IPS DF 19.7 (cell line): ENCODE data around the gene CCDC91.
"Not testable (repeated sequence)": the region's sequence is repeated elsewhere in the genome, so short reads cannot be mapped to it uniquely, and the experiment has no call there.

Experiments
- DNase-seq: peaks from one replicate; pipeline ENCODE4 v3.0.0-alpha.2; 2013; ENCODE audit warnings: low read depth, low spot score

Gene CCDC91

GRCh38 chr12:28367326-28367725, 177.1 kb downstream of the CCDC91 start:
- no peak for DNase-seq

- DNase-seq, result no peak
These were observed 177.7 kb downstream of the CCDC91 start for GRCh38 chr12:28367993-28368392.

DNA sequence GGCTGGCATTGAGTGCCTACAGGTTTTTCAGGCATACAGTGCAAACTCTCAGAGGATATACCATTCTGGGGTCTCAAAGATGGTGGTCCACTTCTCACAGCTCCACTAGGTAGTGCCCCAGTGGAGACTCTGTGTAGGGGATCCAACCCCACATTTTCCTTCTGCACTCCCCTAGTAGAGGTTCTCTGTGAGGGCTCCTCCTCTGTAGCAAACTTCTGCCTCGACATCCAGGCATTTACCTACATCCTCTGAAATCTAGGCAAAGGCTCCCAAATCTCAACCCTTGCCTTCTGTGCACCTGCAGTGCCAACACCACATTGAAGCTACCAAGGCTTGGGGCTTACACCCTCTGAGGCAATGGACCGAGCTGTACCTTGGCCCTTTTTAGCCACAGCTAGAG, 179.2 kb downstream of the CCDC91 start:
- no peak for DNase-seq

DNA sequence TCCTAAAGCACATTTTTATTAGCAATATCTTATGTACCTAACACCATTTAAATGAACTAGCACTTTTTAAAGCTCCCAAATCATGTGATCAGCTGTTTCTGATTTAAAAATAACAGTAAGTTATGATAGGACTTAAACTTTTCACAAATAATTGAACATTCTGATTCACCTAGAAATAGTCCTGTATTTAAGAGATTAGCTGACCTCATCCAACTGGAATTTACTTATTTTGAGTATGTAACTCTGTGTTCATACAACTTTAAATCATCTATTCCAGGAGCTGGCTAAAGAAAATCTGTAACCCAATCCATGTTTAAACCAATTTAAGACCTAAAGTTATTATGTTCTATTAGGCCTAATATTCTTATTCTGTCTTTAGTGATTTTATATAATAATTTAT, 184.3 kb downstream of the CCDC91 start:
- DNase-seq, result no peak

- DNase-seq, result no peak
These were observed 188.5 kb downstream of the CCDC91 start for GRCh38 chr12:28378736-28379135.

GRCh38 chr12:28379779-28380178, 189.5 kb downstream of the CCDC91 start:
- not testable (repeated sequence) for DNase-seq

DNA sequence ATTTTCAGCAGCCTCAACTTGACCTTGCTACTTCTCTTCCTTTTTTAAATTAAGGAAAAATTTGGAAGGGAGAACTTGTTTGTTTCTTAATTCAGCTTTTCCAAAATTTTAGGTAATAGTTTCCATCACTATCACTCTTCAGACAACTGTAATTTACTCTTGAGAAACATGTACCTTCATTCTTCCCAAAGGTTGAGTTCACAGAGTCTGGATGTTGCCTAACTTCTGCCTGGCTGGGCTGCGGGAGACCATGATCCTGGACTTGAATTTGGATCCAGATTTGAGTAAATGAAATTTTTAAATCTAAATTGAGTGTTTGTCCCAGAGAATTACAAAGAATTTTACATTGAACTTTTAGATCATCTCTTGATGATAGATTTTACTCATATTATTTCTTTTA, 193.1 kb downstream of the CCDC91 start:
- no peak for DNase-seq

GRCh38 chr12:28388879-28389278, 198.6 kb downstream of the CCDC91 start:
- no peak for DNase-seq

- no peak for DNase-seq
These were observed 199.9 kb downstream of the CCDC91 start for GRCh38 chr12:28390206-28390605.

GRCh38 chr12:28390761-28391385, 200.6 kb downstream of the CCDC91 start:
- no peak for DNase-seq

GRCh38 chr12:28409892-28410291, 219.6 kb downstream of the CCDC91 start:
- no peak for DNase-seq

DNA sequence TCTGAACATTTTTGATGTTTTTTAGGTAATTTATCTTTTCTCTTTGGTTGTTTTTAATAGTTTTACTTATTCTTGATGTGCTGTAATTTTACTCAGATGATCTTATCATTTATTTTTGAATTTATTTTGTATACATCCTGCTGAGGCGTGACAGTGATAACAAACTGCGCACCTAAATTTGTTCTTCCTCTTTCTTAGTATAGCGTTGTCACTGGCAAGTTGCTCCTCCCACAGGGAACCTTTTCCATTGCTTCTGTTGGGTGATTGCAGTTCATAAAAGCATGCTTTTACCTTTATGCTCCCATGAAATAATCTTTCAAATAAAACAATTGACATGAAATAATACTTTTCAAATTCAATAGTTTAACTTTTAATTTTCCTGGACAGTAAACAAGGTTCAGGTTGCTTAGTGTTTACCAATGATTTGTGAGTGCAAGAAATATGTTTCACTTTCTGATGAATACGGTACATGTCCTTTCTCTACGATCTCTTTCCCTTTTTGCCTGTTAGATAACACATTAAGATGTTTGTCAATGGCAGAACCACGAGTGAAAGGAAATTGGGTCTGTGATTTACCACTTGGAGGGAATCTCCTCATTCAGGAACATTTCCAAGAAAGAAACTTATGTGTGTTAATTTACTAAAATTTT, 223.3 kb downstream of the CCDC91 start:
- no peak for DNase-seq

DNA sequence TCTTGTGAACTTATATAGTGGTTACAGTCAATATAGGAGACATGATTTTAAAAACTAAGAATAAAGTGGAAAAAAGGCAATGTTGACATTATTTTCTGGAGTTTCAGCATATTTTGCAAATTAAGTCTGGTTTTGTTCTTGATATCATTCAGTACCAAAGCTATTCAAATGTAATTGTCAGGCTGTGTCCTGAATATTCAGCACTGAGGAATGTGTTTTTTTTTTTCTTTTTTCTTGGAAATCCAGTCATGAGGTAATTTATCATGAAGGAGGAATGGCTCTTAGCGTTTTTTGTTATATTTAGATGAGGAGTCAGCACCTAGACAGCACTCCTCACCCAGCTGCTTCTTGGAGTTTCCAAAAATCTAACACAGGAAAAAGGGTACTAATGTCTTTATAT, 225.5 kb downstream of the CCDC91 start:
- no peak for DNase-seq

DNA sequence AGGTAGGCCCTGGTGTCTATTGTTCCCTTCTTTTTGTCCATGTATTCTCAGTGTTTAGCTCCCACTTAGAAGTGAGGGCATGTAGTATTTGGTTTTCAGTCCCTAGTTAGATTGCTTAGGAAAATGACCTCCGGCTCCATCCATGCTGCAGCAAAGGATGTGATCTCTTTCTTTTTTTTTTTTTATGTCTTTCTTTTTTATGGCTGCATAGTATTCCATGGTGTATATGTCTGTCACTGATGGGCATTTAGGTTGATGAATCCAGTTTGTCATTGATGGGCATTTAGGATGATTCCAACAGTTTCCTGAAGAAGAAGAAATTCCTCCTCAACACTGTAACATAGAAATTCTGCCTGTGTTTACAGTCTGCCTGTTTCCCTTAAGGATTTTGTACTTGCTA, 231.1 kb downstream of the CCDC91 start:
- DNase-seq, result no peak

DNA sequence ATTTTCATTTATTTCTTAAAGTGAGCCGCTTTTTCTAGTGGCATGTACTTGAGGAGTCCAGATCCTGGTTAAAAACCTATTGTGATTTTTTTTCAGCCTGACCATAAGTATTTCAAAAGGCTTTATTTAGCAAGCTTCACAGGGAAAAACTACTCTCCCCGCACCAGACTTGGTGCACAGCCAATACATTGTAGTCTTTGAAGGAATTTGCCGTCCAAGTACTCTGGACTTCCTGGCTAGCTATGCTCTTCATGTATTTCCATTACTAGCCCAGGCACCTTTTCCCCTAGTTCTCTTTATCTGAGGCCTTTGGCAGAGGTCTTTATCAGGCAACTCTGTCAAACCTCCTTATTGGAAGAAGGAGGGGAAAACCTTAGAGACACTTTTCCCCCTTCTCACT, 234.7 kb downstream of the CCDC91 start:
- DNase-seq, result no peak

- DNase-seq, result no peak
These were observed 235.3 kb downstream of the CCDC91 start for GRCh38 chr12:28425526-28425925.

DNA sequence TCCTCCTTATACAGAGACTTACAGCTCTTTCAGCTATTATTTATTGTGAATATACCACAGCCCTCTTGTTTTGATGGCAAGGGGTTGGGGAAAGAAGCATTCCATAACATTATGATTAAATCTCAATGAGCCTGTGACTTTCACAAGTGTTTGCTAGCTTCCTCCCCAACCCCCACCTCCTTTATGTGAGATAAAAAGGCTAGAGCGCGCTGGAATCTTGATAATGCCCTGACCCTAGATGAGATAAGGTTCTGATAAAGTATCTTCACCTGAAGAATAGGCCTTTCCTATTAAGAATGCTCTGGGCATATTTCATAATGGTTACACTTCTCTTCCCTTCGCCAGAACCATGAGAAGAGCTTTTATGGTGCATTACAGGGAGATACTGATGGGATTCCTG, 236.8 kb downstream of the CCDC91 start:
- DNase-seq, result no peak

DNA sequence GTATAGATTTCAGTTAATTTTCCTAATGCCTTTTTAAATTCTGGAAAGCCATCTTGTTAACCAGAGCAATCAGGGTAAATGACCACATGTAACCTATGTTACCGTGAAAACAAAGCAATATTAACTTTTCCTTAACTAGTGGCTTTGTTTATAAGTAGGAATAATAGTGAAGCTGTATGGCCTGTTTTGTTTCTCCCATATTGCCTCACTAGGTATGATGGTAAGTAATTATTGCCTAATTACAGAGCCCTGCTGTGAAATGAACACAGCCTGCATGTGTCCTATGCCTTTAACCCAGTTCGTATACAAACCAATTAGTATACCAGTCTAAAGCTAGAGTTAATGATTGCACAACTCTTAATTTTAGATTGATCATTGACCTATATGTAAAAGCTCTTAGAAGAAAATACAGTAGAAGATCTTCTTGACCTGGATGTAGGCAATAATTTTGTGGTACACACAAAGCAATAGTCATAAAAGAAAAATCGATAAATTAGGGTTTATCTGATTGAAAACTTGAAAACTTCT, 249.9 kb downstream of the CCDC91 start:
- DNase-seq, result no peak

- DNase-seq, result no peak
These were observed 251.8 kb downstream of the CCDC91 start for GRCh38 chr12:28442101-28442500.

- no peak for DNase-seq
These were observed 253.1 kb downstream of the CCDC91 start for GRCh38 chr12:28443337-28443736.

GRCh38 chr12:28446031-28446430, 255.8 kb downstream of the CCDC91 start:
- DNase-seq, result no peak

- no peak for DNase-seq
These were observed 263.4 kb downstream of the CCDC91 start for GRCh38 chr12:28453686-28454085.

GRCh38 chr12:28456934-28457710, 266.9 kb downstream of the CCDC91 start:
- DNase-seq, result no peak
